Measurements from ENCODE around the gene CCDC14. TPM values are rescaled to one million over a fixed set of nuclear protein-coding genes. Genes with fewer than 3 reads are reported as not detected.
A peak's percentile ranks its signal among the peaks of the same experiment; 100 is the strongest.
"Not testable (repeated sequence)": the region's sequence is repeated elsewhere in the genome, so short reads cannot be mapped to it uniquely, and the experiment has no call there.

Gene CCDC14, protein sequence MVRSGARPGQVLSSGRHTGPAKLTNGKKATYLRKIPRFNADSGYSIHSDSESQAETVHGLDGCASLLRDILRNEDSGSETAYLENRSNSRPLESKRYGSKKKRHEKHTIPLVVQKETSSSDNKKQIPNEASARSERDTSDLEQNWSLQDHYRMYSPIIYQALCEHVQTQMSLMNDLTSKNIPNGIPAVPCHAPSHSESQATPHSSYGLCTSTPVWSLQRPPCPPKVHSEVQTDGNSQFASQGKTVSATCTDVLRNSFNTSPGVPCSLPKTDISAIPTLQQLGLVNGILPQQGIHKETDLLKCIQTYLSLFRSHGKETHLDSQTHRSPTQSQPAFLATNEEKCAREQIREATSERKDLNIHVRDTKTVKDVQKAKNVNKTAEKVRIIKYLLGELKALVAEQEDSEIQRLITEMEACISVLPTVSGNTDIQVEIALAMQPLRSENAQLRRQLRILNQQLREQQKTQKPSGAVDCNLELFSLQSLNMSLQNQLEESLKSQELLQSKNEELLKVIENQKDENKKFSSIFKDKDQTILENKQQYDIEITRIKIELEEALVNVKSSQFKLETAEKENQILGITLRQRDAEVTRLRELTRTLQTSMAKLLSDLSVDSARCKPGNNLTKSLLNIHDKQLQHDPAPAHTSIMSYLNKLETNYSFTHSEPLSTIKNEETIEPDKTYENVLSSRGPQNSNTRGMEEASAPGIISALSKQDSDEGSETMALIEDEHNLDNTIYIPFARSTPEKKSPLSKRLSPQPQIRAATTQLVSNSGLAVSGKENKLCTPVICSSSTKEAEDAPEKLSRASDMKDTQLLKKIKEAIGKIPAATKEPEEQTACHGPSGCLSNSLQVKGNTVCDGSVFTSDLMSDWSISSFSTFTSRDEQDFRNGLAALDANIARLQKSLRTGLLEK
- 10 to 100 TPM; 21.5 to 28.5 TPM for total RNA-seq
- long read RNA-seq, donor 1, partial matches to known transcripts, result 1 of 4 reads
- long read RNA-seq, donor 1, other reads (novel, unspliced or antisense), result 3 of 4 reads
- long read RNA-seq, donor 2, partial matches to known transcripts, result 1 of 6 reads
- long read RNA-seq, donor 2, other reads (novel, unspliced or antisense), result 5 of 6 reads

DNA sequence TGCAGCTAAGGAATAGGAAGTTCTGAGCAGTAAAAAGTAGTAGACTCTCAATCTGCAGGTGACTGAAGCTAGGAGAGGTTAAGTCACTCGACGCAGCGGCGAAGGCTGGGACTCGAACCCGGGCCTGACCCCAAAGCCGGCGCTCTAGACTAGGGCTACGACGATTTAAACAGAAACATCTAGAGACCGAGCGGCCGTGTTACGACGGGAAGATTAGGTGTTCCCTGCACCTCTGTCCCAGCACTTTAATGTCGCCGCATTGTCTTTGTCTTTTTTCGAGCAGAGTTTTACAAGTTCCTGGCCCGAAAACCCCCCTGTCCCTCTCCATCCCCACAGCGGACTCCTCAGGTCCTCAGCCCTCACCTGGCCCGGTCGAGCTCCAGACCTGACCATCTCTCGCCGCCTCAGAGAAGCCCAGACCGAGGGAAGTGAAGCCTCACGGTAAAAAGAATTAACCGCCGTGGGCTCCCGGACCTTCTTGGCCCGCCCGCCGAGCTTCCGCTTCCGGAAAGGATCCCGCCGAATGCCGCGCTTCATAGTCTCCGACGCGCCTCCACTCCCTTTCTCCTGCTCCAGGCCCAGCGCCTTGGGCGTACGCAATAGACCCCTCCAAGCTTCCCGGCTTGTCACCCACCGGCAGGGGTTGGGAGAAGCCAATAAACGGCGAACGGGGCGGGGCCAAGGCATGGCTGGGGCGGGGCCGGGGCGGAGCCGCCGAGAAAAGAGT lies at the start of gene CCDC14:
TSS of gene CCDC14 (minus strand) at position 449 of the 727 bp plus-strand sequence. CDS start at position 393, 56 bp downstream.
- DNase-seq (ENCODE audit: low spot score), result peak; percentile 97
- intact Hi-C loops (cut with DNase I), result no loop called here

DNA sequence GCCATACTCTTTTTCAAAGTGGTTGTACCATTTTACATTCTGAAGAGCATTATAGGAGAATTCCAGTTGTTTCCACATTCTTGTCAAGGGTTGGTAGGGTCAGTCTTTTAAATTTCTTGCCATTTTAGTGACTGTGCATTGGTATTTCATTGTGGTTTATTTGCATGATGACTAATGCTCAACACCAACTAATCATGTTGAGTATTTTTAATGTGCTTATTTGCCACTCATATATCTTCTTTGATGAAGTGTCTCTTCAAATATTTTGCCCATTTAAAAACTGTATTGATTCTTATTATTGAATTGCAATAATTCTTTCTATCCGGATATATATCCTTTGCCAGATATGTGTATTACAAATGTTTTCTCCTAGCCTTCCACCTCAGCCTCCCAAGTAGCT lies 47.3 kb upstream of the CCDC14 start:
- DNase-seq (ENCODE audit: low spot score); intact Hi-C loops (cut with DNase I): not testable (repeated sequence)

DNA sequence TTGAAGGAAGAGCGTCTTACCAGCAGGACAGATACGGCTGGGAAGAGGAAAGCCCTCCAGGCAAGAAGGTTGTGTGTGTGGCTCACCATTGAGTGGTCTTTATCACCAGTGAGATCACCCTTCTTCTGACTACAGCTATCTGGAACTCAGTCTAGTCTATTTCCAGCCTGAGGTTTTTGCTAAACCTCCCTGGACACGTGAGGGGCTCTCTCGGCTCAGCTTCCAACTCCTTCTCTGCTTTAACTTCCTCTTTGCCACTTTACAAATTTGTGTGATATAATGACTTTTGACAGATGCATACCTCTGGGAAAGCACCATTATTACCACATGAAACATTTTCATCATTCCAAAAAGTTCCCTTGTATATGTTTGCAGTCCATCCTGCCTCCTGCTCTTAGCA lies 46.2 kb upstream of the CCDC14 start:
- intact Hi-C loops (cut with DNase I), result no loop called here
- DNase-seq (ENCODE audit: low spot score), result no peak

DNA sequence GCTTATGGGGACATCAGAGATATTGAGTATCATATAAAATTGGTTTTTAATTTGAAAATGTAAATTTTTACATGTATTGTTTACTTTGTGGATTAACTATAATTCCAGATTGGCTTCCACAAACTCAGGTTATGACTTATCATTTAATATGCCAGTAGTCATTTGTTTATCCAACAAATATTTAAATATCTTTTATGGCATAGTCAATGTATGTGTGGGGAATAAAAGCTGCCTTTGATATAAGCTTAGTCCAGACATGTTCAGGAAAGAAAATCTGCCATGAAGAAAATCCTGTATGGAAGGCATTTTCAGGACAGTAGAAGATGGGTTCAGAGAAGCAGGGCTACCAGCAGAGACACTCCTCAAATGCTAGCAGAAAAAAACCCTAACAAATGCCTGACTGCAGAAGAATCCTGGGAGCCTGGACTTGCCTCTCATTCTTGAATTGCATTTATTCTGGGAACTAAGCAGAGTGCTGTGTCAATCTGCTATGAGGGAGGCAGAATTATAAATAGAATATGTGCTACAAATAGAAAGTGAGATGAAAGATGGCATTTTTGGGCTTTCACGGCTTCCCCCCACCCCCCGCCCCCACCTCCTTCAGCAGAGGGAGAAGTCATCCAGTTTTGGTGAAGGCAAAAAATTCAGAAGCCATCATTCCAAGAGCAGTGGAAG lies 41.5 kb upstream of the CCDC14 start:
- intact Hi-C loops (cut with DNase I); DNase-seq (ENCODE audit: low spot score): not testable (repeated sequence)

DNA sequence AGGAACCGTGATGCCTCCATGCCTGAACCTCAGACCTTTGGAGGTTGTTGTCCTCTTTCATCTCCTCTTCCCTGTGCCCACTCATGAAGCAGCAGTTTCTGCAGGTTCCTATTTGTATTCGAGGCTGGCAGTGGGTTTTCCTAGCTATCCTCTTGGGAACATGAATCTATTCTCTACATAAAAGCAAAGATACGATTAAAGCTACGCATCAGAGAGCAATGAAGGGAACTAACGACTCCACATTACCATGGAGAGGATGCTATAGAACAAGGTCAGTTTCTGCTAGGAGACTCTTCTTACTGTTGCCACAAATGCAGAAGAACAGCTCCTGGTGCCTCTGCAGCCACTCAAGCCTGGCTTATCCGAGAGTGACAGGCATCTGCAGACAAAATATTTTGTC lies 40.3 kb upstream of the CCDC14 start:
- intact Hi-C loops (cut with DNase I), result not testable (repeated sequence)

DNA sequence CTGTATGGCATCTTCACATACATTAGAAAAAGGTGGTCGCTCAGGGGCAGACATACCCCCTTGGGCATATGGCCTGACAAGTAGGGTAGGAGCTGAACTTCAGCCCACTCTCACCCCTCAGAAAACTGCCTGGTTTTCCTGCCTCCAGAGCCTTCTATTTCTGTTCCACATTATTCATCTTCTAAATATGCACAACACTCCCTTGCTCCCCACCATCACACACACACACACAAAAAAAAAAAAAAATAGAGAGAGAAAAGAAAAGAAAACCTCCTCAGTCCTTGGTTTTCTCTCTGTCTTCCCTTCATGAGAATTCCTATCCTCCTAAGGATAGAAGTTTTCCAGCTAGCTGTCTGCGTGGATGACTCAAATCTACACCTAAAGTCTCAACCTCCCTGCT lies 36.5 kb upstream of the CCDC14 start:
- intact Hi-C loops (cut with DNase I), result no loop called here
- DNase-seq (ENCODE audit: low spot score), result no peak

More for the DNA sequence above, 40.3 kb upstream of the CCDC14 start:
- not testable (repeated sequence) for DNase-seq (ENCODE audit: low spot score)

DNA sequence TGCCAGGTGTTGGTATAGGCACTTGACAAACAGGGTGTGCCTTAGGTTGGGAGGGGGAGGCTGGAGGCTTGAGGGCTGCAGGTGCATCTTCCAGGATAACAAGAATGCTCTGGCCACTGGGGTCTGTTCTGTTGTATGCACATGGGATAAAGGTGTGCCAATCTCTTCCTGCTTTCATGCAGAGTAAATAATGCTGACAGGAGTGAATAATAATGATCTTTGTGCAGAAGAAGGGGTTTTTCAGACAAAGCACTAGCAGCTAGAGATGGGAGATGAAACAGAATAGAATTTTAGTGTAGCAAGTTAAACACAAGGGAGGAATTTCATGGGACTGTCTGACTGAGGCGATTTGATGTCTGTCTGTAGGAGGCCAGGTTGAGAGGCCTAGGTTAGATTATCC lies 32.8 kb upstream of the CCDC14 start:
- DNase-seq (ENCODE audit: low spot score), result peak; percentile 70
- intact Hi-C loops (cut with DNase I), result no loop called here

DNA sequence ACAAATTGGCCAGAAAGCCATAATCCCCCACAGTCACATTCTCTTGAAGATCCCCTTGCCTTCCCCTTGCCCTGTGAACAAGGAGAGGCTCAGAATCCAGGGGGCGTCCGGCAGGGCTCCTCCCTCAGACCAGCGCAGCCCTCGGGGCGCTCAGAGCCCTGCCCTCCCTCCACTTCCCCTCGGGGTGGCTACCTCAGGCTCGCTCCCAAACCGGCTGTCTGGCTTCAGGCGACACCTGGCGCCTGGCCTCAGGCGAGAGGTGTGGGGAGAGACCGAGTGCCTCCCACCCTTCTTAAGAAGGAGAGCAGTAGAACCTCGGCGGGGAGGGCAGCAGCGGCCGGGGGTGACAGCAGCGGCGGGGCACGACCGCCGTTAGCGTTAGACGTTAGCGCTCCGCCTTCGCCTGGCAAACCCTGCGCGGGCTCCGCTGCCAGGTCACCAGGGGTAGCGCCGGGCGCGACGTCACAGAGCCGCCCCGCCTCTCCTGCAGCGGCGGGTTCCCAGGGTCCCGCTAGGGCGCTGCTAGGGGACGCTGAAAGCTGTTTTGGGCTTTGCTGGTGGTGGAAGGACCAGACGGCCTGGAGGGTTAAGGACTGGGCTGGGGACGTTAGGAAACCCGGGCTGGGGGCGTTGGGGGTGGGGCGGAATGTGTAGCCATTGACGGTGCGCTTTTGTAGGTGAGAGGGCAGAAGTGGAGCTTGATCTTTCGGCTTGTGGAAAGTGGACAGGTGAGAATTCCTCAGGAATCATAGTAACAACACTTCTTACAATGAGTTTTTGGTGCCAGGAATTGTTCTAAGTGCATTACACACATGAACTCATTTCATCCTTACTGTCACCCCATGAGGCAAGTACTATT lies 30.9 kb upstream of the CCDC14 start, which contains the start of gene ROPN1:
TSS of gene ROPN1 (minus strand) at position 395 of the 859 bp plus-strand sequence. CDS start 11,643 bp downstream, outside the sequence.
- DNase-seq (ENCODE audit: low spot score); intact Hi-C loops (cut with DNase I): not testable (repeated sequence)

DNA sequence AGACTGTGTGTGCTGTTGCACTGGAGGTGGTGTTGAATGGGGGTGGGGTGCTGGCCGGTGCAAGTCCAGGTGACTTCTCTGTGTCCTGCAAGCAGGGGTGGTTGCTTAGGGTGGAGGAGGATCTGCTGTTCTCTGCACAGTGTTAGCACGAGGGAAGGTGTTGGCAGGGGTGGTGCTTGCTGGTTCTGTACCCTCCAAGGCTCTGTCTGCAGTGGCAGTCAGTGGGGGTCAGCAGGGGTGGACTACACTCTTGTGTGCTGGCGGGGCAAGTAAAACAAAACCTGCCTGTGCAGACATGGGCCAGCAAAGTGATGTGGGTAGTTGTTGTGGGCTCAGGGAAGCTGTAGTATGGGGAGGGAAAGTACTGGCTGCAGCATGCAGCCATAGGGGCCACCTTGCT lies 25.4 kb upstream of the CCDC14 start:
- intact Hi-C loops (cut with DNase I), result no loop called here
- peak; percentile 72 for DNase-seq (ENCODE audit: low spot score)

DNA sequence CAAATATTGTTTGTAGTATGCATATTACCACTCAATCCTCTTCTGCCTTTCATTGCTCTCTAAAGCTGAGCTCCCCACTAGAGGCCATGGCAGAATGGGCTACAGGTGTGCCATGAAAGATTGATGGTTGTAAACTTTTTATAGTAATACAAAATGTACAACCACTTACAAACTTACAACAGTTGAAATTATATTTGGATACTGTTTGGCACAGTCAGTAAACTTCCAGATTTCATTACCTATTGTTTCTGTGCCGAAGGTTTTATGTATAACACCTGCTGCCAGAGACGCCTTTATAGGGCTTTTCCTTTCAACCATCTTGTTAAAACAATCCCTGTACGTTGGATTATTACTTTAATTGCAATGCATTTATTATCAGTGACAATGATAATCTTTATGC lies 23.9 kb upstream of the CCDC14 start:
- no peak for DNase-seq (ENCODE audit: low spot score)
- intact Hi-C loops (cut with DNase I), result no loop called here

DNA sequence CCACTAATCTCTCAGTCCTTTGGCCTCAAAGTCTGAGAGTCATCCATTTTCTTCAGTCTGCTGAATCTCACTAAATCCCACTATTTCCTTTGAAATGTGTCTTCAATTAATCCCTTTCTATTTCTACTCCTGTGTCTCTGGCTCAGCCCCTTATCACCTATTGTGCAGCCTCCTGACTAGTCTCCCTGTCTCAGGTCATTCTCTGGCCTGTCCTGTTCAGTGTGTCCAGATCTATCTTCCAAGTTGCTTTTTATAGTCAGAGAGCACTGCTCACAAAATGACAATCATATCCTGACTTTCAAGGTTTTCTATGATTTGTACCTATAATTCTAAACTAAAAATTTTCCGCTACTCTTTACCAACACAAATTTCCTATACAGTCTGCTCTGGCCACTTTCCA lies 23.3 kb upstream of the CCDC14 start:
- DNase-seq (ENCODE audit: low spot score), result no peak
- intact Hi-C loops (cut with DNase I), result no loop called here

DNA sequence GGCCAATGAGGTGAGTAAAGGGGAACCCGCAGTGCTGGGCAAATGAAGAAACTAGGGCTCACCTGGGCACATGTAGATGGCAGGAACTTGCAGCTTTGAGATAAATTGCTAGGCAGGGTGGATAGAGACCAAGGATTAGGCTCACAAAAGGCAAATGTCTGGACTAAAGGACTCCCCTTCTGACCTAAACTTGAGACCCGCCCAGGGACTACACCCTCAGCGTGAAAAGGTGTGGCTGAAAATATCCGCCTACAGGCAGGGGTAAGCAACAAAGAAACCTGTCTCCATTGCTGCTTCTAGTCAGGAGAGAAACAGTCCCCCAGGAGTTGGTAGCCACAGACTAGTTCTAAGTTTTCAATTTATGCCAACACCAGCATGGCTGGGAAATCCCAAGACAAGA lies 20.3 kb upstream of the CCDC14 start:
- DNase-seq (ENCODE audit: low spot score); intact Hi-C loops (cut with DNase I): not testable (repeated sequence)

DNA sequence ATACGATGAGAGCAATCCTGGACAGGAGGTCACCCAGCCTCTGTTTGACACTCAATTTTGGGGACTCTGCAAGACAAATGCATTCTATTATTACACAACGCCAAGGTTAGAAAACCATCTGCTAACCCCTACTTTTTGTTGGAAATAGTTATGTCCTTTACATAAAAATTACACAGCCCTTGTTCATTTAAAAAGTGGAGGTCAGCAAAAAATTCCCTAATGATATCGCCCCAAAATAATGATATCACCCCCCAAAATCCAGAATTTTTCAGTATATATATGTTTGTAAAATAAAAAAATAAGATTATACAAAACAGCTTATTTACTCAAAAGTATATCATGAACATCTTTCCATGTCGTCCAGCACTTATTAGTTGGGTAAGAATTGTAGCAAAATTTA lies 19.5 kb upstream of the CCDC14 start:
- no peak for DNase-seq (ENCODE audit: low spot score)
- intact Hi-C loops (cut with DNase I), result no loop called here

DNA sequence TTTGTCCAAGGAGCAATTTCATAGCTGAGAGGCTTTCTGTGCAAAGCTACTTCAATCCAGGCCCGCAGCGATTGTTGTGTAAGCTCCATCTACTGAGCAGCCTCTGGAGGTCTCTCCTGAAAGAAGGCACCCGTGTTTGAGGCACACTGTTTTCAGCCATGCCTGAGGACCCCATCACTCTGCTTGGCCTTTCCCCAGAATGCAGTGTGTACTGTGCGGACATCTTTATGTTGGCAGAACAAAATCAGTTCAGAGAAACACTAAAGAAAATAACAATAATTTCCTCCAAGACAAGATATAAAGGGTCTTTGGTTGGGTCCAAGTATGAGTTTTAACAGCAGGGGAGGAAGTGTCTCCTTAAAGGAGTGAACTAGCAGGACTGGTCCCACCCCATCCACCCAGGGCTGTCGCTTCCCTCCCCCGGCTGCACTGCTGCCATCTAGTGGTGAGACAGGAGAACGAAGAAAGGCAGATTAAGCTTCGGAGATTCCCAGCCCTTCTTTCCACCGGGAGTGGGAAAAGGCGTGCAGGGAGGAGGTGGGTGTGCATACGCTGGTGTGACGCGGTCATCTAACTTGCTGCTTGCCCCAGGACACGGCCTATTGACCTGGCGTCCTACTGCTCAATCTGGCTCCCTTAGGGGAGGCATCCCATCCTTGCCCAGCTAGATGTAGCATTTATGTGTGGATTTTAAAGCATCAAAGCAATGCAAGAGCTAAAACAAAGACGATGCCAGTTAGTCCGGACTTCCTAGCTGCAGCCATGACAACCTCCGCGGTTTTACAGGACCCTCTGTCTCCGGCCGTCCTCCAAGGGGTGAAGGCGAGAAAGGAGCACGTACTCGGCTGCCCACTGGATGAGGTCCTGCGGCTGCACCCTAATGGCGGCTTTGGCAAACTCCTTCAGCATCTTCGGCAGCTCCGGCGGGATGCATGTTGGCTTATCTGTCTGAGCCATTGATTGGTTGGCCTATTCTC lies 18.8 kb upstream of the CCDC14 start:
- DNase-seq (ENCODE audit: low spot score); intact Hi-C loops (cut with DNase I): not testable (repeated sequence)

DNA sequence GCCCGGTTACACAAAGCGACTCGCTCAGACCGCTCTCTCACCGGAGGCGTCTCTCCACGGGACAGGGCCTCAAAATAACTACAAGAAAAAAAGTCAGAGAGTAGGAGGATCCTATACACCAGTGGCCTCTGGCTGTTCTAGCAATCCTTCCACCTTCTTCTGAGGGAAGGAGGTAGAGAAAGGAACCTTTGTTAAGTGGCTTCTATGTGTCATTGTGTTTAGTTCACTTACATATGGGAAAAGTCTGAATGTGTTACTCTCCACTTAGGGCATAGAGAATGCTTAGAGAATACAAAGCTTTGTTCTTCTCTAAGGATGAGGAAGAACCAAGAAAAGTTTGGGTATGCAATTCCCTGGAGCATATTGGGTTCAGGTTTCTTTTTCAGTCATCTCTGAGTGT lies 15.9 kb upstream of the CCDC14 start:
- DNase-seq (ENCODE audit: low spot score); intact Hi-C loops (cut with DNase I): not testable (repeated sequence)

DNA sequence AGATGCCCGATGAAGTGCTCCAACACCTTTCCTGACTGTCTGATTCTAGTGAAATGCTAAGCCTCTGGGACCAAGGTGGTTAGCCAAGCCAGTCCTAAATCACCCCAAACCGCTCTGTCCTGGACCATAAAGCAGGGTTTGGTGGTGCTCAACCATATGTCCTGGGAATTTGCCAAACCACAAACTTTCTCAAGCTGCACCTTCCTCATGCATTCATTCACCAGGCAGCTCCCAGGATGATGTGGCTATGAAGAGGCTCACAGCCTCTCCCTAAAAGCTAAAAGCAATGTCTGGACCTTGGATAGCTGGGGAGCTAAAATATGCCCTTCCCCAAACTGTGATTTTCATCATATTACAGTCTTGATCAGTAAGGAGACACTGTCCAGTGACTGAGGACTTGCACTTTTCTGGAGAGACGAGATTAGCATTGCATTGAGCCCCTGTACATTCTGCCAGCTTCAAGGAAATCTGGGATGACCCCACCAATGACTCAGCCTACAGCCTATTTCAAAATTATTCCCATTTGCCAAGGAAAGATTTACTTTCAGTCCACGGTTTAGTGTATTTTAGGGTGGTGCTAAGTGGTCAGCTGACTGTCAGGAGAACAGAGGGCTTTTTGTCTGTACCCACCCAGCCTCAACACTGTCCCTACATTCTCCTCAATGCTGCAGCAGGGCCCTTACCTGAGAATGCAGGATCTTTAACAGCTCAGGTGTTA lies 15.3 kb upstream of the CCDC14 start:
- DNase-seq (ENCODE audit: low spot score); intact Hi-C loops (cut with DNase I): not testable (repeated sequence)

All from posterior vena cava (tissue), 2 donors.